ENCODE results near the gene SIRT7.

The SIRT7 gene

DNA sequence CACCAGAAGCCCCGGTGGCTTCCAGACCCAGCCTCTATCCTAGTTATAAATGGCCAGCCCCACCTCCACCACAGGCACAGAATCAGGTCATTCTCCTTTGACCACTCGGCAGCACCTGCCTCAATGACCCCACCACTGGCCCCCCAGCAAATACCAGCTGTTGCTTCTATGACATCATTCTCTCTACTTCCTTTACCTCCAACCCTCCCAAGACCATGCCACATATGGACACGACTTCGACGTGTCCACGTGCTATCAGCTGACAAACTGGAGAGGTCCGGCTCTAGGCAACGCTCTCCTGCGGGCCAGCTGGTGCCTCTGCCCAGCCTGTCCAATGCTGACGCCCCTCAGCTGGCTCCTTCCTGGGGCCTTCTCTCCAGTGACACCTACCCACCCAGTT, 32.5 kb downstream of the SIRT7 start:
- no peak for DNase-seq

DNA sequence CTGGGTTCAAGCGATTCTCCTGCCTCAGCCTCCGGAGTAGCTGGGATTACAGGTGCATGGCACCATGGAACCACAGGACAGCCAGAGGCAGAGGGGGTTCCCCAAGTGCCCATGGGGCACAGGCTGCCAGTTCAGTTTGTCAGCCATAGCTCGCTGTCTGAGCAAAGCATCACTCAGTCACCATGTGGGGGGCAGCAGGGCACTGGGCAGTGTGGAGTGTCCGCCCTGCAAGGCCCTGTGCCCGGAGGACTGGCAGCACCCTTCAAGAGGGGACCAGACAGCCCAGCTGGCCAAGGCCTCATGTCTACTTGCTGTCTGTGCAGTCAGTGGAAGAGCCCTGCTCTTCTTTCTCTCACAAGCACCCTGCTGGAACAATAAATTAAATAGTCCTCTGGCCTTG, 33.0 kb downstream of the SIRT7 start:
- no peak for DNase-seq

DNA sequence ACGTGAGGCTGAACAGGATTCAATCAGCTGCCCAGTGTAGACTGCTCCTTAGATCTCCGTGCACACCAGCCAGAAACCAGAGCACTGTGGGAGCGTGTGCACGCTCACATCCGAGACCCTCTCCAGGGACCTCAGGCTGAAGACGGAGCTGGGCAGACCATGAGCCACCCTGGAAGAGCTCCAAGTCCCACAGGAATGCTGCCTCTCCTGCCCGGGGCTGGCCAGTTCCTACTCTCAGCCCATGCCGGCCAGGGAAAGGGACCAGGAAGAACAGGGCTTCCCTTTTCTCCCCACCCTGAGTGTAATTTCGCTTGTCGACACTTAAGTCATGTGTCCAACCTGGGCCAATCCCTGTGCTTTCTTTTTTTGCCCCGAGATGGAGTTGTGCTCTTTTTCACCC, 33.5 kb downstream of the SIRT7 start:
- no peak for DNase-seq

DNA sequence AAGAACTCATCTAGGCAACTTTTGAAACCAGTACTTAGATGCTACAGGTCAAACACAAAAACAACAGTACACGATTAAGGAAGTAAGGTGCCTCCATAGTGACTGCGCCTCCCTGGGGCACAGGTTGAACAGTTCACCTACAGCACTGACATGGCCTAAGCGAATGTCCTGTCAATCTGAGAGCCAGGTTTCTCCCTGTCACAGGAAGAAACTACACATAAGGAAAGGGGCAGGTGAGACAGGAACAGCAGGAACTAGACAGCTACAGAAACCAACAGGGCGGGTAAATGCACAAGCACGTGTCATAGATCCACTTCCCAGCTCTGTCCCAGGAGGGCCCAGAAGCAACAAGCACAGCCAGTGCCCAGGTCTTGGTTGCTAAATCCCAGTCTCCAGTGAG, 38.9 kb downstream of the SIRT7 start:
- DNase-seq = no peak

DNA sequence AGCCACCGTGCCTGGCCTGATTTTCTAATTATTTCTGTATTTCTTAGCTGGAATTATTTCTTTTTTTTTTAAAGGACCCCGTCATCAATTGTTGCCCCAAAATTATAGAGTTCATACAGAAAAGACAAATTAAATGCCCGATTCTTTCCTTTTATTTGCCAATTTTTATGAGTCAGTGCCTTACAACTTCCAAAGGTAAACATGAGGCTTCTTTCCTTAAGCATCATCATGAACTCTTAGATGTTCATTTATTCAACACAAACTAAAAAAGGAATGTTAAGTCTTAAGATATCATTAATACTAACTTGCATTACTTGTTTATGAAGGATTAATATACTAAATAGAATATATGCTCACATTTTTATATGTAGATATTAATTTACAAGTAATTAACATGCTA, 39.7 kb downstream of the SIRT7 start:
- DNase-seq = no peak

DNA sequence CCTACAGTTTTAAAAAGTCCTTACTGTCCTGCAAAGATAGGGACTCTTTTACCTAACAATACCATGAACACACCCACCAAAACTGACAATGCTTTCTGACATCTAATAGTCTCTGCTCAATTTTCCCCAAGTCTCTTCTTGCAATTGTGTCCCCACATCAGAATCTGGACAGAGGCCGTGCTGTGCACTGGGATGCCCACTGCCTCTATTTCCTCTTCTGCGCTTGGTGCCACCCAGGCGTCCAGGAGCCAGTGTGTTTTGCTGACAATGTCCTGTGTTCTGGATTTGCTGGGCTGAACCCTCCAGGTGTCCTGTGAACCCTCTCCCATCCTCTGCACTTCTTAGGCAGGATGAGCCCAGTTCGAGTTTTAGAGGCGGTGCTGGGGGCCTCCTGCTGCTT, 40.4 kb downstream of the SIRT7 start:
- DNase-seq = no peak

DNA sequence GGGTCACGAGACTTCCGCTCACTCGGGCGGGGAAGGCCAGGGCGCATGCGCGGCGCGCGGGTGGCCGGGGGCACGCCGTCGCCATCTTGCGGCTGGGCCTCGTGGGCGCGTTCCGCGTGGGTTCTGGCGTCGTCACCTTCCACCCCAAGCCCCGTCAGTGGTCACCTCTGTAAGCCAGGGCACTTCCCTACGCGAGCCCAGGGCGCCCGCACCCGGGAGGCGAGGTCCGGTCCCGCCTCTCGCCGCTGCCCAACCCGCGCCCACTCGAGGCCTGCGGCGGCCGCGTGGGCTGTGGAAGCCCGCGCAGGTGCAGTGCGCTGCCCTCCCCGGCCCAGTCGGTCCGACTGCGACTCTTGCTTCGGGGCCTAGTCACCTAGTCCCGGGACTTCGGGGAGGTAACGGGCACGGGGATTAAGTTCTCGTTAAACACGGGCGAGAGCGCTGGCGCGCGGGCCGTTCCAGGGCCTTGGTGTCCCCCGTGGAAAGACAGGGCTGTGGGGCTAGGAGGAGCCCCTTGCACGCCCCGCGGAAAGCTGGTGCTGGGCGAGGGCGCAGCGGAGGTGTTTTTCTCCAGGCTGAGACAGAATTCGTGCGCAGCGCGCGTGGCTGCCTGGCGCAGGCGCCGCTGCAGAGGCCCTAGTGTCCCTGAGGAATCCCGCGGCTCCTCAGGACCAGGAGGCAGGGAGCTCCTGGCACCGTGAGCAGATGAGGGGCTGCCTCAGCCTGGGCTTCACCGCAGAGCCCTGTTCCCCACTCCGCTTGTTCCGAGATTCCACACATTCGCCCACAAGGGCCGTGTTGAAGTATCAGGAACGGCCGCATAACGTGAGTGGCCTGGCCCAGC, 46.4 kb downstream of the SIRT7 start:
- peak; percentile 88 to 94 (median 94) for DNase-seq

DNA sequence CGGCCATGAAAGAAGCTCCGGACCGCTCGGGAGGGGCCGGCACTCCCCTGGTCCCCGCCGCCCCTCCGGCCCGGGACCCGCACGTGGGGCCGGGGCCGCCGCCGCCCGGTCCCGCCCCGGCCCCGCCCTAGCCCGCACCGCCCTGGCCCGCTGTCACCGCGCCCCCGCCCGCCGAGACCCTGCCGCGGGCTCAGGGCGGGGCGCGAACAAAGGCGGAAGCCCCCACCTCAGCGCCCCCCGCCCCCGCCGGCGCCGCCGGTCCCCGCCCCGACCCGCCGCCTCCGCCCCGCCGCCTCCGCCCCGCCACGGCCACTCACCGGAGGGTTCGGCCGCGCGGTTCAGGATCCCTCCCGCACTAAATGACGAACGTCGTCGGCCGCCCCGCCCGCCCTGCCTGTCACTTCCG, 47.0 kb downstream of the SIRT7 start, which contains the start of gene ARHGDIA:
Gene ARHGDIA, minus strand, starts transcription at position 357 of the 406 bp plus-strand sequence. CDS start 1,407 bp downstream, outside the sequence.
- DNase-seq = no peak

DNA sequence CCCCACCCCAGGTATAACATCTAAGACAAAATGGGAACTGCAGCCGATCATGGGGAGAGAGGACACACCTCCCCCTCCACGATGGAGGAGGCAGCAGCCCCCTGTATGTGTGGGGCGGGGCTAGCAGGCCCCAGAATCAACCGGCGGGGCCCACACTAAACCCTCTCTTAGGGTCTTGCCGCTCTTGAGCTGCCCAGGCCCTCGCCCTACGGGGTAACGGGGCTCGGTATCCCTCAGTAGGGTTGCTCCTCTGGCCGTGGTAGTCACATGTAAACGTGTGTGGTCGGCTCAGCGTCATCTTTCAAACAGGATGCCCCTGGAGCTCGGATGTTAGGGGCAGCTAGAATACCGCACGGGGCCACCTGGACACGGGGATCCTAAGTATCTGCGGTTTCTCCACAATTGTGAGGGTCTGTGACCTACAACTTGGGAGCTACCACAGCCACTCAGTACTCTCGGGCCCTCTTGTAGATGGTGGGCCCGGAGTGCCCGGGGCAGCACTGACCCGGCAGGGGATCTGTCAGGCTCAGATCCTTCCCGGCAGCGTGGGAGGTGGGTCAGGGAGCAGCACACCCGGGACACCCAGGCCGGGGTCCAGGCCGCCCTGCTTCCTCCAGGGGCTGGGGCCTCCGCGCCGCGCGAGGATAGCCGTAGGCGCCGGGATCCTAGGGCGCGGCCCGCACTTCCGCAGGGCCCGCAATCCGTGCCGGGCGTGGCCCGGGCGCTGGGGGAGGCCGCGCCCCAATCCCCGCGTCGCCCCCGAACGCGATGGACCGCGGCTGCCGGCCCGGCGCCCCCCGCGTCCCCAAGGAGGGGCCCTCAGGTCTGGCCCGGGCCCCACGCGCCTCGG, 47.6 kb downstream of the SIRT7 start:
- no peak for DNase-seq

DNA sequence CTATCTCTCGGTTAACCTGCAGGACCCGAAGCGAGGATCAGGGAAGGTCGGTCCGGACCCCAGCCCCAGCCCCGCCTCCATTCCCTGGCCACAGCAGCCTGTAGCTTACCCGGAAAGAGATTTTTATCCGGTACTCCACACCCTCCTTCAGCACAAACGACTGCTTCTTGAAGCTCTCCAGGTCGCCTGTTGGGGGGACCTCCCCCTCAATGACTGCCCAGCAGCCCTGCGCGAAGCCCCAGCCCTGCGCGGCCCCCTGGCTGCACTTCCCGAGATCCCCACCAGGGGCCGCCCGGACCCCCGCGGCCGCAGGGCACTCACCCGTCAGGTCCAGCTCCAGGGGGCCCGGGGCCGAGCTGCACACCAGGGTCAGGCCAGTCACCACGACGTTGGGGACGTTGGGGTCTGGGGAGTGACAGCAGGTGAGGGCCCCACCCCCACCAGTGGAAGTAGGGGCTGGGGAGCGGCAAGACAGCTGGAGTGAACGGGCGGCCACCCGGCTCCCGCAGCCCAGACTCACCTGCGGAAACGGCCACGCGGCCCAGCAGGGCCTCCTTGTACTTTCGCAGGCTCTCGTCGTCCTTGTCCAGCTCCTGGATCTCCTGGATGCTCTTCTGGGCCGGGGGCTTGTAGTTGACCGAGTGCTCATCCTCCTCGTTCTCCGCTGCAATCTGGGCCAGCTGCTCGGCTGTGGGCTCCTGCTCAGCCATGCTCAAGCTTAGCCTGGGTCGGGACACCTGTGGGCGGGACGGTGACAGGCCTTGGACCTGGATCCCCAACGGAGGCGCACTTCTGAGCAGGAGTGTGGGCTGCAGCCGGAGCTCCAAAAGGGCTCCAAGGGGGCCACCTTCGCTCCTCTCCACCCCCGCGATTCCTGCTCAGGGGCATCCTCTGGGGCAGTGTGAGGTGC, 48.5 kb downstream of the SIRT7 start:
- DNase-seq = no peak

DNA sequence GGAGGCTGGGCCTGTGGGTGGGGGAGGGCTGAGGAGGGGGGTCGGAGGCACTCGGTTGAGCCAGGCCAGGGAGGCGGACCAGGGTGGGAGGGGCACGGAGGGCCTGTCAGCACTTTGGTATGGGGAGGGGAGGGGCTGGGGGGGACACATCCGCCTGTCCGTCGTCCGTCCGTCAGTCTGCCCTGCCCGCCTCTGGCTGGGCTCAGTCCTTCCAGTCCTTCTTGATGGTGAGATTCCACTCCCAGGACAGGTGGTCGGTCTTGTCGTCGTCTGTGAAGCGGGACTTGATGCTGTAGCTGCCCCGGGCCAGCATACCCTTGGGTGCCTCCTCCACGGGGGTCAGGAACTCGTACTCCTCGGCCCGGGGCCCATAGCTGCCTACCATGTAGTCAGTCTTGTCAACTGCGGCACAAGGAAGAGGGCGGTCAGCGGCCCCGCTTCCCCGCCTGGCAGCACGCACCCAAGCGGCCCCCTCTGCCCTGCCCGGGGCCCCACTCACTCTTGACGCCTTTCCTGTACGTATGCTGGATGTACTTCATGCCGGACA, 49.2 kb downstream of the SIRT7 start:
- no peak for DNase-seq

DNA sequence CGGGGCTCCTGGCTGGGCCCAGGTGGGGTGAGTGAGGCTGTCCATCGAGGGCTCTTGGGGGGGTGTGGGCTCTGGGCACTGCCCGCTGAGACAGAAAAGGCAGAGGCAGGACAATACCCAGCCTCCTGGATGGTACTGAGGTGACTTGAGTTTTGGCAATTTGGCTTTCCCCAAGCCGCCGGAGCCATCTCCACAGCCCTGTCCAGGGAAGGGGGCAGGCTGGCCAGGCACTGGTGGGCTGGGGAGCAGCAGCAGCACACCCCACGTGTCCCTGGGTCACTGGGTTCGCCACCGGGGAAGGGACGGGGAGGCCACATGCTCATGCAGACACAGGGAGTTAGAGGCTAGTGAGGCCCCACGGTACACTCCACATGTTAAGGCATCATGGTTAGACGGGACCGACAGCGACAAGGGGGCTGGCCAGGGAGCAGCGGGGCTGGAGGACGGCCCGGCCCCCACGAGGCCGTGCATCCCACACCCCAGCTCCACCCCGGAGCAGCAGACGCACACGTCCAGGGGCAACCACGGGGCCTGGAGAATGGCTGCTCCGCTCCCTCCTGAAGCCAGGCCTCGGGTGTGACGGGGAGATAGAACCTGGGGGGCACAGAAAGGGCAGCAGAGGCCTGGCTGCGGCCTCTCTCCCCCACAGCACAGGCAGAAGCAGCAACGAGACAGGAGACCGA, 49.8 kb downstream of the SIRT7 start:
- no peak for DNase-seq

DNA sequence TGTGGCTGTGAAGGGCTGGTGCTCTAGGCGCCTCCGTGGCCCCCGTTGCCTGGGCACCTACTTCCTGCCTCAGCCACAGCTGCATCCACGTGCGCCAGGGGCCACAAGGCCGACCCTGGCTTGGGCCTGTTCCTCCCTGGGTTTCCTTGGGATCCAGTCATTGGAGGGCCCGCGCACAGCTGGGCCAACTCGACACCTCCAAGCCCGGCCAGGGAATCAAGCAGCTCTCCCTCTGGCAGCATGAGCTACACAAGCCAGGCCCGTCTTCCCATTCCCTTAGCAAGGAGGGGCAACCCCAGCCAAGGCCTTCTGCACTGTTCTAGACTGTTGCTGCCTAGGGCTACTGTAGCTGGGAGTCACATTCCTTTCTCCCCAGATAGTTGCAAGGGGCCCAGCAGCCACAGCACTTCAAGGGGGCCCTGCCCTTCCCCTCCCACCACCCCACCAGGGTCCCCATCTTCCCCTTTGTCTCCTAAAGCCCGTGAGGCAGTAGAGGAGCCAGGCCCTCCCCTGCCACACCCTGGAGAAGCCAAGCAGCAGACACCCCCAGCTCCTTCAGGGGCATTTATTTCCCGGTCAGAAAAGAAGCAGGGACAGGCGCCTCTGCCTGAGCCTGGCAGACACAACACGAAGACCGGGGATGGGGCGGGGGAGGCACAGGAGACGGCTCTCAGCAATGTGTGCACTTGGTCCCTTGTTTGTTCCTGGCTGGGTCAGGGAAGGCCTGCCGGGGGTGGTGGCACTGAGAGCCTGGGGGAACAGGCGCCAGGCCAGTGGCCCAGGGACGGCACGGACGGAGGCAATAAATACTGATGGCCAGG, 50.6 kb downstream of the SIRT7 start:
- no peak for DNase-seq

DNA sequence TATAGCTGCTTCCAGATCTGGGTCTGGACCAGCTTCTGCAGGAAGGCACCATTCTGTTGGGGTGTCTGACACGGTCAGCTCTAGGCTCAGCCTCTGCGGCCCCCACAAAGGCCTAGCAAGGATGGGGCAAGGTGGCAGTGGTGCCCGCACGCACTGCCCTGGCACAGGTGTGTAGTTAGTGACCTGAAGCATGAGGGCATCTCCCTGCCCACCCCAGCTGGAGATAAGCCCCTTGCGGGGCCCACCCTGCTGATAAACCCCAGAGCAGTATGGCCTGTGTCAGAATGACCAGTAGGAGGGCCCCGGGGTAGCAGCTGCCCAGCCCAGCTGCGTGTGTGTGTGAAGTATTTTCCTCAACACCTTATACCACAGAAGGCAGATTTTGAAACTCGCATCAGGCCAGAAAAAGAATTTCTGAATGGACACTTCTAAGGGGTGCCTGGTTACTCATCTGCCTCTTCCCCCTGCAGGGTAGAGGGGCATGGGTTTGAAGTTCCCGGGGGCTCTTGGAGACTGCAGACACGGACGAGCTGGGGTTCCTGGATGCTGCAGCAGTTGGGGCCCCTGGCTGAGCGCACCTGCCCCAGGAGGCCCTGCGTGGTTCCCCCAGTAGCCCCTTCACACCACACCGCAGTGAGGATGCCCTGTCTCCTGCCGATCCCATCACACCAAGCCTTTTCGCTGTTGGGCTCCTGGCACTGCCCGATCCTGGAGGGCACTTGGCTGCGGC, 51.4 kb downstream of the SIRT7 start:
- no peak for DNase-seq

DNA sequence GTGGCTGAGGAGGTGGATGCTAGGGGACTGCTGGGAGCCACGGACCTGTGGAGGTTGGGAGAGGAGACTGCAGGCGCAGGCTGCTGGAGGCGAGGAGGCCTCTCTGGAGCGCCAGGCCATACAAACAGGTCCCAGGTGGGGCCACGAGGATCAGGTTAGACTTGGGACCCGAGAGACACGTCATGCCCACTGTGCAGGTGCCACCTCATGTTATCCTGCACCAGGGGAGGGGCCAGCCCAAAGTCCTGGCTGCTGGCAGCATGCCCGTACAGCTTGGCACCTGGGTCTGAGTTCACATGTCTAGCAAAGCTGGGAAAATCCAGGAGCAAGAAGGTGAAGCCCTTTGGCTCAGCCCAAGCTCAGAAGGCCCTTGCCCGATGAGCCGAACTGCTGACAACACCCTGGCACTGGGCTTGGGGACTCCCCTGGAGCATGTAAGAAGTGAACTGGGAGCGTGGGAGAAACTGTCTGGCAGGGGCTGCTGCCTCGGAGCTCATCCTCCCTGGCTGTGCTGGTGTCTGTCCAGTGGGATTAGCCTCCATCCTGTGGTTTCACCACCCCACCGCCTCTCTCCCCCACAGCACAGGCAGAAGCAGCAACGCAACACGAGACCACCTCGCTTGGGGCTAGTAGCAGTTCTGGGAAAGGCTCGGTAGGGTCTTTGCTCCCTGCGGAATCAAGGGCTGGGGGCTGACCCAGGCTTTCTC, 52.1 kb downstream of the SIRT7 start:
- no peak for DNase-seq

DNA sequence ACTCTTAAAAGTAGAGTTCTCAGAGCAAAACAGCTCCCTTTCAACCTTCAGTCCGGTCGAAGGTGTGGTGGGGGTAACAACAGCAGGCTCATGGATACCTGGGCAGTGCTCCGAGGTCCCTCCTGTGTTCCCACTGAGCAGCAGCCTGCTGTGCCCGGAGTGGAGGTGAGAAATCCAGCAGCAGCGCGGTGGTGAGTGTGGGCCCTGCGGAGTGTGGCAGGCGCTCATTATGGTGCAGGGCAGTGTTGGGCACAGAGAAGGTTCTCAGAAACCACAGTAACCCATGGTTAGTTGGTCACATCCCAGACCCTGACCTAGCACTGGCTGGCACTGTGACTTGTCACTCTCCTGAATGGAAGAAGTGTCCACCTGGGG, 52.6 kb downstream of the SIRT7 start:
- DNase-seq = no peak

DNA sequence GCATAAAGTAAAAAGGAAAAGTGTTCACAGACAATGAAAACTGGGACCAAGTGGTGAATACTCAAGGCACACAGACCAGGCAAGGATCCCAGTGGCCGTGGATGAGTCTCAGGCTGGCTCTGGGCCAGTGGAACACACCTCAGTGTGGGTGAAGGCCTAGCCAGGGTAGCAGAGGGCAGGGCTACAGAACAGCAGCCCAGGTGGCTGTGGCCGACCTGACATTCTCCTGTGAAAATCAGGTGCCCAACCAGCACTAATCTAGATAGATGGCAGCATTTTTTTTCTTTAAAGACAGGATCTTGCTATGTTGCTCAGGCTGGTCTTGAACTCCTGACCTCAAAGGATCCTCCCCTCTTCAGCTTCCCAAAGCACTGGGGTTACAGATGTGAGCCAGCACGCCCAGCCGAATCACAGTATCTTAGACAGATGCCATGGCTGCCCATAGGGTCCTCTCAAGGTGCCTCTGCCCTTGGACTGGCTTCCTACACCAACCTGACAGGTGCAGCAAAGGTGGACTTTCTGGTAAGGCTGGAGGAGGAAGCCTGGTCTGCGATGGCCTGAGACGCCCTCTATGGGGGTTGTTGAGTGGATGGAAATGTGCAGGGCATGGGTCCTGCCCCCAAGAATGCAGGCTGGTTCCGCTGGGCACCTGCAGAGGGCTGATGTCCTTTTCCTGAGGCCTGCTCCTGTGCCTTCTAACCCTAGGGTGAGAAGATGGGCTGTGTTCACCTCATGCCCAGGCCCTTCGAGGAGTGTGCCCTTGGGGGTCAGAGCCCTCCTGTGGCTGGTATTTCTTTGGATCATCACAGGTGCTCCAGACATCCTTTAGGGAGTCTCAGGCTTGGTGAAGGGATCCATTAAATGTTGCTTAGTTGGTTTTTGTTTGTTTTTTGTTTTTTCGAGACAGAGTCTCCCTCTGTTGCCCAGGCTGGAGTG, 53.9 kb downstream of the SIRT7 start:
- DNase-seq = no peak

DNA sequence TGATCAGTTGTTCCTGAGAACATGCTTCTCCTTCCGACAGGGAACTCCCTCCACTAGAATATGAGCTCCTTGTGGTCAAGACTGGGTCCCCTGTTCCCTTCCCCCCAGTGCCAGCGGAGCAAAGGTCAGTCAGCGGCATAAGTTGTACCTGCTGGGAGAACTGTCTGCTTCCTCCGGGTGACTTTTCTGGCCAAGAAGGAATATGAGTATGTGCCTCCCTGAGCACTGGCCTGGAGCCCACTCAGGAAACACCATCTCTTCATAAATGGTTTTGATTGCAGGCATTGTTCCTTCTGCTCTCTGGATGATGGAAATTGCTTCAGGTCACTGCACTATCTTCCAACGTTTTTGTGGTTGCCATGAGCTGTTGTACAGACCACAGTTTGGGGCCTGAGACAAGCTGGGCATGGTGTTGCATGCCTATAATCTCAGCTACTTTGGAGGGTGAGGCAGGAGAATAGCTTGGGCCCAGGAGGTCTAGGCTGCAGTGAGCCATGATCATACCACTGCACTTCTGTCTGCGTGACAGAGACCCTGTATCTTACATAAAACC, 54.8 kb downstream of the SIRT7 start:
- no peak for DNase-seq

All from activated CD4-positive, CD25-positive, alpha-beta regulatory T cell (primary cell).